Measurements from ENCODE around the gene STRADA. TPM values are rescaled to one million over a fixed set of nuclear protein-coding genes. Genes with fewer than 3 reads are reported as not detected.

The STRADA gene
- total RNA-seq, 6 experiments from 2014 or later, result 18.2 to 24.1 (median 21.6) TPM

- H3K27ac Mint-ChIP-seq, result no peak overlapping the region
- H3K4me1 Mint-ChIP-seq (ENCODE audit: low read depth), result no peaks in the 10 kb centered on the region
- peaks cover 15% of the 10 kb centered on the region; the same call in 1 of the 2 replicates for H3K36me3 Mint-ChIP-seq (ENCODE audit: low read depth)
- peaks cover 2% of the 10 kb centered on the region; the same call in 1 of the 2 replicates for H3K27me3 Mint-ChIP-seq (ENCODE audit: insufficient read depth)
- no peaks in the 10 kb centered on the region for H3K9me3 Mint-ChIP-seq
- no peak for TF ChIP-seq CTCF (IDR thresholded peaks at IDR 0.05)
- H3K4me3 Mint-ChIP-seq, result no peak overlapping the region
- DNase-seq, result no peak
Observed at GRCh38 chr17:63704259-63704576, 37.4 kb downstream of the STRADA start.

- Mint-ChIP-seq H3K36me3 (ENCODE audit: low read depth) (peaks cover 11% of the 10 kb centered on the region; the same call in 1 of the 2 replicates), H3K4me3 (no peak overlapping the region), H3K4me1 (ENCODE audit: low read depth) (no peaks in the 10 kb centered on the region), H3K9me3 (no peaks in the 10 kb centered on the region), H3K27me3 (ENCODE audit: insufficient read depth) (peaks cover 4% of the 10 kb centered on the region; the same call in 1 of the 2 replicates), H3K27ac (no peak overlapping the region)
- DNase-seq, result no peak
- no peak for TF ChIP-seq CTCF (IDR thresholded peaks at IDR 0.05)
Observed at GRCh38 chr17:63703556-63704258, 37.9 kb downstream of the STRADA start.

- DNase-seq, result no peak
- Mint-ChIP-seq H3K4me1 (ENCODE audit: low read depth) (no peaks in the 10 kb centered on the region), H3K4me3 (no peak overlapping the region), H3K27ac (no peak overlapping the region), H3K9me3 (no peaks in the 10 kb centered on the region), H3K27me3 (ENCODE audit: insufficient read depth) (peaks cover 7% of the 10 kb centered on the region; the same call in 1 of the 2 replicates), H3K36me3 (ENCODE audit: low read depth) (peaks cover 9% of the 10 kb centered on the region; the same call in 1 of the 2 replicates)
- TF ChIP-seq CTCF (IDR thresholded peaks at IDR 0.05), result no peak
Observed at GRCh38 chr17:63703029-63703428, 38.6 kb downstream of the STRADA start.

GRCh38 chr17:63702721-63703015 lies 38.9 kb downstream of the STRADA start:
- Mint-ChIP-seq H3K27ac (no peak overlapping the region), H3K4me3 (no peak overlapping the region), H3K9me3 (no peaks in the 10 kb centered on the region), H3K27me3 (ENCODE audit: insufficient read depth) (peaks cover 7% of the 10 kb centered on the region), H3K36me3 (ENCODE audit: low read depth) (peaks cover 9% of the 10 kb centered on the region; the same call in 1 of the 2 replicates), H3K4me1 (ENCODE audit: low read depth) (no peaks in the 10 kb centered on the region)
- TF ChIP-seq CTCF (IDR thresholded peaks at IDR 0.05), result no peak
- no peak for DNase-seq

GRCh38 chr17:63701868-63702720 lies 39.5 kb downstream of the STRADA start:
- Mint-ChIP-seq H3K36me3 (ENCODE audit: low read depth) (peaks cover 9% of the 10 kb centered on the region; the same call in 1 of the 2 replicates), H3K27ac (no peak overlapping the region), H3K9me3 (no peaks in the 10 kb centered on the region)

More at GRCh38 chr17:63701868-63702720, 39.5 kb downstream of the STRADA start:
- peak overlapping the region; percentile 43; the same call in 1 of the 2 replicates for H3K4me3 Mint-ChIP-seq
- no peak for DNase-seq
- peaks cover 7% of the 10 kb centered on the region for H3K27me3 Mint-ChIP-seq (ENCODE audit: insufficient read depth)
- no peak for TF ChIP-seq CTCF (IDR thresholded peaks at IDR 0.05)
- no peaks in the 10 kb centered on the region for H3K4me1 Mint-ChIP-seq (ENCODE audit: low read depth)
